GM12878 (cell line): Measurements from ENCODE around the gene ADAMTS7. TPM values are rescaled to one million over a fixed set of nuclear protein-coding genes. Genes with fewer than 3 reads are reported as not detected.
A peak's percentile ranks its signal among the peaks of the same experiment; 100 is the strongest.
"Not testable (repeated sequence)": the region's sequence is repeated elsewhere in the genome, so short reads cannot be mapped to it uniquely, and the experiment has no call there.

Source experiments
- ATAC-seq: fragments of 200-7000 bp; cut with Tn5 transposase; 3 replicates; pipeline ENCODE4 v1.9.1; 2020; ENCODE audit warnings: mild to moderate bottlenecking, moderate library complexity
- BruUV-seq: library from RNA; stranded (reverse); fragments of 400-500 nt; replicated peaks from 2 replicates; lab custom pipeline; 2021; lab: Mats Ljungman, UMichigan
- CTCF ChIA-PET: fragments of 300-600 bp; sonication (Branson Sonifier 250); formaldehyde crosslinking; extraction: SDS; loops from one replicate; lab custom pipeline; 2021; ENCODE audit warnings: inconsistent platforms; lab: Yijun Ruan, JAX
- POLR2A ChIA-PET: fragments of 350-600 bp; formaldehyde crosslinking; extraction: SDS; loops from one replicate; lab custom pipeline; 2021; ENCODE audit warnings: inconsistent platforms; lab: Charles Lee
- RAD21 ChIA-PET: fragments of 300-600 bp; sonication (Branson Sonifier 250); formaldehyde crosslinking; loops from one replicate; lab custom pipeline; 2023; ENCODE audit warnings: antibody characterized with exemption; ENCODE audit not compliant: unreplicated experiment; lab: Charles Lee
- SMC1A ChIA-PET: fragments of 300-600 bp; sonication (Branson Sonifier 250); formaldehyde crosslinking; loops from one replicate; lab custom pipeline; 2023; ENCODE audit not compliant: unreplicated experiment, uncharacterized antibody; lab: Charles Lee
- DNase-seq: peaks from one replicate; pipeline ENCODE4 v3.0.0-alpha.2; 2011; ENCODE audit warnings: low read depth, low spot score
- FAIRE-seq: peaks from 3 replicates; lab custom pipeline; 2011; peaks lifted over from hg19 to GRCh38; lab: Jason Lieb, UNC
- H2AFZ ChIP-seq: 2 replicates; pipeline ENCODE4 v1.6.0; 2011; ENCODE audit warnings: low read depth, low read length, control low read depth; ENCODE audit not compliant: control insufficient read depth
- H3K27ac ChIP-seq: 2 replicates; pipeline ENCODE4 v1.5.1; 2011; ENCODE audit warnings: control low read depth; ENCODE audit not compliant: control insufficient read depth, insufficient read depth
- H3K27me3 ChIP-seq, 2 experiments: replicated peaks in 1 of 2; 2 replicates each; pipeline versions ENCODE4 v1.6.0 to v1.6.1; 2011; ENCODE audit warnings: low read length in 1 of 2; ENCODE audit not compliant: control insufficient read depth in 2 of 2, insufficient read depth in 2 of 2
- H3K36me3 ChIP-seq, 2 experiments: 2 replicates each; pipeline ENCODE4 v1.5.1; 2011; ENCODE audit warnings: low read length in 1 of 2; ENCODE audit not compliant: control insufficient read depth in 2 of 2, insufficient read depth in 2 of 2
- H3K4me1 ChIP-seq: 2 replicates; pipeline ENCODE4 v1.6.1; 2011; ENCODE audit warnings: mild to moderate bottlenecking, low read length, moderate library complexity, mixed read lengths; ENCODE audit not compliant: control insufficient read depth, insufficient read depth
- H3K4me2 ChIP-seq: 2 replicates; pipeline ENCODE4 v1.6.0; 2011; ENCODE audit warnings: control low read depth; ENCODE audit not compliant: control insufficient read depth, insufficient read depth
- H3K4me3 ChIP-seq: fragments of 200-600 bp; sonication (generic); 2 replicates; pipeline ENCODE4 v1.5.1; 2016
- H3K79me2 ChIP-seq: 2 replicates; pipeline ENCODE4 v1.6.0; 2011; ENCODE audit warnings: low read length; ENCODE audit not compliant: control insufficient read depth, insufficient read depth
- H3K9ac ChIP-seq: 2 replicates; pipeline ENCODE4 v1.8.0; 2011; ENCODE audit warnings: low read length, control low read depth, mixed read lengths; ENCODE audit not compliant: control insufficient read depth, insufficient read depth
- H3K9me3 ChIP-seq: replicated peaks from 3 replicates; pipeline ENCODE4 v1.5.1; 2011; ENCODE audit warnings: mild to moderate bottlenecking, low read length; ENCODE audit not compliant: control insufficient read depth, insufficient read depth
- H4K20me1 ChIP-seq: 2 replicates; pipeline ENCODE4 v1.6.0; 2011; ENCODE audit not compliant: control insufficient read depth, insufficient read depth
- BHLHE40 ChIP-seq, 2 experiments: fragments of 450-650 bp in 1 of 2; IDR thresholded peaks; 2 replicates each; pipeline ENCODE4 v1.6.1; 2011 to 2017; ENCODE audit warnings: low read depth in 2 of 2, borderline replicate concordance in 1 of 2, improper control_type of control experiment in 1 of 2, low read length in 1 of 2, mild to moderate bottlenecking in 1 of 2
- CREB1 ChIP-seq: IDR thresholded peaks from 2 replicates; pipeline ENCODE4 v1.6.1; 2012; ENCODE audit warnings: low read depth, mild to moderate bottlenecking, inconsistent platforms
- CREM ChIP-seq: IDR thresholded peaks from 2 replicates; pipeline ENCODE4 v1.6.1; 2014; ENCODE audit warnings: antibody characterized with exemption, low read depth
- DPF2 ChIP-seq: fragments of 450-650 bp; IDR thresholded peaks from 2 replicates; pipeline ENCODE4 v1.6.1; 2017; ENCODE audit warnings: mild to moderate bottlenecking
- EGR1 ChIP-seq, 2 experiments: IDR thresholded peaks; 1 replicate in 1 of 2; 2 replicates in 1 of 2; pipeline ENCODE4 v1.6.1; 2011 to 2012; ENCODE audit warnings: low read depth in 2 of 2, low read length in 2 of 2, borderline replicate concordance in 1 of 2, mild to moderate bottlenecking in 1 of 2, moderate library complexity in 1 of 2
- ETV6 ChIP-seq, 2 experiments: fragments of 450-650 bp in 1 of 2; IDR thresholded peaks in 1 of 2; conservative IDR thresholded peaks in 1 of 2; 2 replicates each; pipeline ENCODE4 v1.6.1; 2014; ENCODE audit warnings: antibody characterized with exemption in 1 of 2, borderline replicate concordance in 1 of 2, low read depth in 1 of 2, mild to moderate bottlenecking in 1 of 2, moderate library complexity in 1 of 2
- GABPA ChIP-seq: IDR thresholded peaks from 2 replicates; pipeline ENCODE4 v1.6.1; 2014; ENCODE audit warnings: antibody characterized with exemption, low read depth, mild to moderate bottlenecking, inconsistent platforms
- IKZF1 ChIP-seq: fragments of 450-650 bp; conservative IDR thresholded peaks from 2 replicates; pipeline ENCODE4 v1.6.1; 2017; ENCODE audit warnings: antibody characterized with exemption, mild to moderate bottlenecking
- IKZF2 ChIP-seq, 2 experiments: fragments of 450-650 bp; IDR thresholded peaks; 2 replicates each; pipeline ENCODE4 v1.6.1; 2017; ENCODE audit warnings: mild to moderate bottlenecking in 2 of 2, moderate library complexity in 2 of 2
- RUNX3 ChIP-seq: IDR thresholded peaks from 2 replicates; pipeline ENCODE4 v1.6.1; 2012; ENCODE audit warnings: low read length, inconsistent platforms
- SPI1 ChIP-seq: IDR thresholded peaks from 2 replicates; pipeline ENCODE4 v1.6.1; 2011; ENCODE audit warnings: low read depth, mild to moderate bottlenecking, low read length, moderate library complexity, borderline replicate concordance; ENCODE audit not compliant: insufficient read depth
- TAF1 ChIP-seq: IDR thresholded peaks from 2 replicates; pipeline ENCODE4 v1.6.1; 2011; ENCODE audit warnings: mild to moderate bottlenecking, low read depth, low read length, borderline replicate concordance
- TCF3 ChIP-seq: IDR thresholded peaks from 2 replicates; pipeline ENCODE4 v1.6.1; 2012; ENCODE audit warnings: low read depth, mild to moderate bottlenecking, low read length, borderline replicate concordance; ENCODE audit not compliant: insufficient read depth
- WGBS: methylation state at CpG from one replicate; pipeline ENCODE4 v1.1.6; 2016; ENCODE audit warnings: low lambda C conversion rate; ENCODE audit not compliant: insufficient replicate concordance, insufficient coverage; ENCODE audit errors: missing lambda C conversion rate; 5-methylcytosine and 5-hydroxymethylcytosine counted together
- in situ Hi-C: fragments of 300-500 bp; cut with MboI; formaldehyde crosslinking; loops from 9 replicates; pipeline ENCODE4 v1.14.3; 2018; ENCODE audit warnings: mixed read lengths
- intact Hi-C: fragments of 100-400 bp; cut with micrococcal nuclease; formaldehyde crosslinking; loops from one replicate; pipeline ENCODE4 v1.14.2; 2022; ENCODE audit not compliant: unreplicated experiment
- polyA plus RNA-seq, 11 experiments: library from polyadenylated mRNA; depleted of rRNA in 4 of 11; unstranded in 6 of 11; stranded (reverse) in 5 of 11; fragments of >200 nt; fragmentation: Nextera tagmentation in 4 of 11; fragmentation: Illumina TruSeq in 1 of 11; extraction: Ambion mirVana in 4 of 11; extraction: Trizol in 1 of 11; gene quantifications; 1 replicate in 1 of 11; 2 replicates in 10 of 11; pipeline versions ENCODE4 v1.2.1 to v1.2.3, GENCODE V29; 2011 to 2016; ENCODE audit warnings: inconsistent platforms in 2 of 11, missing spikeins in 2 of 11, low read depth in 1 of 11
- total RNA-seq, 4 experiments: library from RNA; depleted of rRNA in 3 of 4; stranded (reverse); fragments of >200 nt in 3 of 4; fragmentation: Illumina TruSeq in 1 of 4; extraction: Trizol in 1 of 4; gene quantifications; 2 replicates each; pipeline versions ENCODE4 v1.2.1 to v1.2.3, GENCODE V29; 2013 to 2021
- TF ChIP-seq, protein P1 (sequence below): fragments of 450-650 bp; IDR thresholded peaks from 2 replicates; pipeline ENCODE4 v1.6.1; 2017; ENCODE audit warnings: mild to moderate bottlenecking, moderate library complexity
- TF ChIP-seq, protein P2 (sequence below): fragments of 450-650 bp; IDR thresholded peaks from 2 replicates; pipeline ENCODE4 v1.6.1; 2016; ENCODE audit warnings: mild to moderate bottlenecking, moderate library complexity, borderline replicate concordance

Gene ADAMTS7
- total and polyA plus RNA-seq, 10 of the 15 experiments (the other 5 are each of a cell fraction or from before 2014, with no cell fraction given) = 0.03 to 0.28 (median 0.06) TPM; not detected in 6

DNA sequence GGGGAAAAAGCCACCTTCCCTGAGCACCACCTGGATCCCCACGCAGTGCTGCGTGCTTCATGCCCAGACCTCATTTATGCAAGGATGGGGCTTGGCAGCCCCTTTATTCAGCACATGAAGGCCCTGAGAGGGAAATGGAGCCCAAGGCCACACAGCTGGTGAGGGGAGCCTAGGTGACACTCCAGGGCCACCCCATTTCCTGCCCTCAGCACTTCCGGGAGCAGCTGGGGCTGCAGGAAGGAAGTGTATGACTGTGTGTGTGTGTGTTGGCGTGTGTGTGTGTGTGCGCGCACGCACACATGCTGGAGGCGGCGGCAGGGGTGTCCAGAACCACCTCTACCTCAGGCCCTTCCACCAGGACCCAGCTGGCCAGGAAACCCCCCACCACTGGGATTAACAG is 49.8 kb downstream of the ADAMTS7 start:
- H3K9ac ChIP-seq, H4K20me1 ChIP-seq, intact Hi-C loops, POLR2A ChIA-PET, BruUV-seq, H3K79me2 ChIP-seq, H3K4me2 ChIP-seq, FAIRE-seq, H3K27me3 ChIP-seq, H3K36me3 ChIP-seq, H3K4me3 ChIP-seq, in situ Hi-C loops, H3K9me3 ChIP-seq, SMC1A ChIA-PET: not testable (repeated sequence)
- WGBS = 0% methylated on average over 8 of the region's 9 CpGs
- Histone ChIP-seq H2AFZ (peak overlapping the region; percentile 68), H3K4me1 (peaks cover 40% of the 10 kb centered on the region), H3K27ac (peak overlapping the region; percentile 68)
- CTCF ChIA-PET = interaction anchor here (1.7 kb wide), 1 partner anchor 24 kb away, joined by 3 read pairs; no protein-coding TSS in a partner anchor
- RAD21 ChIA-PET = interaction anchor here (1.0 kb wide), 1 partner anchor 81 kb away, joined by 3 read pairs; no protein-coding TSS in a partner anchor
- peak; percentile 6 for ATAC-seq
- peak; percentile 30 for DNase-seq
- TF ChIP-seq, protein P1, sequence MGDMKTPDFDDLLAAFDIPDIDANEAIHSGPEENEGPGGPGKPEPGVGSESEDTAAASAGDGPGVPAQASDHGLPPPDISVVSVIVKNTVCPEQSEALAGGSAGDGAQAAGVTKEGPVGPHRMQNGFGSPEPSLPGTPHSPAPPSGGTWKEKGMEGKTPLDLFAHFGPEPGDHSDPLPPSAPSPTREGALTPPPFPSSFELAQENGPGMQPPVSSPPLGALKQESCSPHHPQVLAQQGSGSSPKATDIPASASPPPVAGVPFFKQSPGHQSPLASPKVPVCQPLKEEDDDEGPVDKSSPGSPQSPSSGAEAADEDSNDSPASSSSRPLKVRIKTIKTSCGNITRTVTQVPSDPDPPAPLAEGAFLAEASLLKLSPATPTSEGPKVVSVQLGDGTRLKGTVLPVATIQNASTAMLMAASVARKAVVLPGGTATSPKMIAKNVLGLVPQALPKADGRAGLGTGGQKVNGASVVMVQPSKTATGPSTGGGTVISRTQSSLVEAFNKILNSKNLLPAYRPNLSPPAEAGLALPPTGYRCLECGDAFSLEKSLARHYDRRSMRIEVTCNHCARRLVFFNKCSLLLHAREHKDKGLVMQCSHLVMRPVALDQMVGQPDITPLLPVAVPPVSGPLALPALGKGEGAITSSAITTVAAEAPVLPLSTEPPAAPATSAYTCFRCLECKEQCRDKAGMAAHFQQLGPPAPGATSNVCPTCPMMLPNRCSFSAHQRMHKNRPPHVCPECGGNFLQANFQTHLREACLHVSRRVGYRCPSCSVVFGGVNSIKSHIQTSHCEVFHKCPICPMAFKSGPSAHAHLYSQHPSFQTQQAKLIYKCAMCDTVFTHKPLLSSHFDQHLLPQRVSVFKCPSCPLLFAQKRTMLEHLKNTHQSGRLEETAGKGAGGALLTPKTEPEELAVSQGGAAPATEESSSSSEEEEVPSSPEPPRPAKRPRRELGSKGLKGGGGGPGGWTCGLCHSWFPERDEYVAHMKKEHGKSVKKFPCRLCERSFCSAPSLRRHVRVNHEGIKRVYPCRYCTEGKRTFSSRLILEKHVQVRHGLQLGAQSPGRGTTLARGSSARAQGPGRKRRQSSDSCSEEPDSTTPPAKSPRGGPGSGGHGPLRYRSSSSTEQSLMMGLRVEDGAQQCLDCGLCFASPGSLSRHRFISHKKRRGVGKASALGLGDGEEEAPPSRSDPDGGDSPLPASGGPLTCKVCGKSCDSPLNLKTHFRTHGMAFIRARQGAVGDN = 0 out of 2 replicates have a peak, but pooled peaks have one; percentile 27
- peak; percentile 87 for TF ChIP-seq TCF3
- TF ChIP-seq GABPA = peak; percentile 80
- peak in 1 of 2 experiments; percentile 26; a peak in 1 of 4 replicates for TF ChIP-seq BHLHE40 (IDR thresholded peaks at IDR 0.05; ENCODE audit: borderline replicate concordance in 1 of 2, low read depth in 2 of 2, low read length in 1 of 2)
- TF ChIP-seq IKZF1 = peak; percentile 91
- TF ChIP-seq ETV6 (conservative IDR thresholded peaks at IDR 0.05 in 1 of 2, IDR thresholded peaks at IDR 0.05 in 1 of 2; ENCODE audit: borderline replicate concordance in 1 of 2, low read depth in 1 of 2) = peak; percentile 77 to 99; a peak in 2 of 4 replicates
- peak in 1 of 2 experiments; percentile 90; a peak in 2 of 3 replicates for TF ChIP-seq EGR1 (IDR thresholded peaks at IDR 0.05; ENCODE audit: borderline replicate concordance in 1 of 2, low read depth in 2 of 2, low read length in 2 of 2)
- peak; percentile 56 for TF ChIP-seq DPF2
- 0 out of 2 replicates have a peak, but pooled peaks have one; percentile 29 for TF ChIP-seq CREM
- TF ChIP-seq TAF1 = peak; percentile 48; the same call in 1 of the 2 replicates
- TF ChIP-seq IKZF2 (IDR thresholded peaks at IDR 0.05) = peak; percentile 56 to 61; a peak in 2 of 4 replicates
- TF ChIP-seq SPI1 = peak; percentile 19; the same call in 1 of the 2 replicates
- peak; percentile 37; the same call in 1 of the 2 replicates for TF ChIP-seq CREB1
- peak; percentile 33 for TF ChIP-seq RUNX3
- TF ChIP-seq, protein P2, sequence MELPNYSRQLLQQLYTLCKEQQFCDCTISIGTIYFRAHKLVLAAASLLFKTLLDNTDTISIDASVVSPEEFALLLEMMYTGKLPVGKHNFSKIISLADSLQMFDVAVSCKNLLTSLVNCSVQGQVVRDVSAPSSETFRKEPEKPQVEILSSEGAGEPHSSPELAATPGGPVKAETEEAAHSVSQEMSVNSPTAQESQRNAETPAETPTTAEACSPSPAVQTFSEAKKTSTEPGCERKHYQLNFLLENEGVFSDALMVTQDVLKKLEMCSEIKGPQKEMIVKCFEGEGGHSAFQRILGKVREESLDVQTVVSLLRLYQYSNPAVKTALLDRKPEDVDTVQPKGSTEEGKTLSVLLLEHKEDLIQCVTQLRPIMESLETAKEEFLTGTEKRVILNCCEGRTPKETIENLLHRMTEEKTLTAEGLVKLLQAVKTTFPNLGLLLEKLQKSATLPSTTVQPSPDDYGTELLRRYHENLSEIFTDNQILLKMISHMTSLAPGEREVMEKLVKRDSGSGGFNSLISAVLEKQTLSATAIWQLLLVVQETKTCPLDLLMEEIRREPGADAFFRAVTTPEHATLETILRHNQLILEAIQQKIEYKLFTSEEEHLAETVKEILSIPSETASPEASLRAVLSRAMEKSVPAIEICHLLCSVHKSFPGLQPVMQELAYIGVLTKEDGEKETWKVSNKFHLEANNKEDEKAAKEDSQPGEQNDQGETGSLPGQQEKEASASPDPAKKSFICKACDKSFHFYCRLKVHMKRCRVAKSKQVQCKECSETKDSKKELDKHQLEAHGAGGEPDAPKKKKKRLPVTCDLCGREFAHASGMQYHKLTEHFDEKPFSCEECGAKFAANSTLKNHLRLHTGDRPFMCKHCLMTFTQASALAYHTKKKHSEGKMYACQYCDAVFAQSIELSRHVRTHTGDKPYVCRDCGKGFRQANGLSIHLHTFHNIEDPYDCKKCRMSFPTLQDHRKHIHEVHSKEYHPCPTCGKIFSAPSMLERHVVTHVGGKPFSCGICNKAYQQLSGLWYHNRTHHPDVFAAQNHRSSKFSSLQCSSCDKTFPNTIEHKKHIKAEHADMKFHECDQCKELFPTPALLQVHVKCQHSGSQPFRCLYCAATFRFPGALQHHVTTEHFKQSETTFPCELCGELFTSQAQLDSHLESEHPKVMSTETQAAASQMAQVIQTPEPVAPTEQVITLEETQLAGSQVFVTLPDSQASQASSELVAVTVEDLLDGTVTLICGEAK = peak; percentile 65
